HepG2 (cell line): ENCODE measurements around the gene TFCP2L1. TPM values are rescaled to one million over a fixed set of nuclear protein-coding genes. Genes with fewer than 3 reads are reported as not detected.
A peak's percentile ranks its signal among the peaks of the same experiment; 100 is the strongest.

ENCODE experiments used
- ATAC-seq: fragments of 200-7000 bp; cut with Tn5 transposase; 3 replicates; pipeline ENCODE4 v1.9.1; 2020; ENCODE audit warnings: mild to moderate bottlenecking, moderate library complexity
- BruUV-seq: library from RNA; stranded (reverse); fragments of 400-500 nt; replicated peaks from 2 replicates; lab custom pipeline; 2021; lab: Mats Ljungman, UMichigan
- CTCF ChIA-PET: fragments of 300-600 bp; formaldehyde crosslinking; extraction: SDS; loops from one replicate; lab custom pipeline; 2021; ENCODE audit warnings: low total read pairs, inconsistent platforms, low intra/inter-chr PET ratio; lab: Yijun Ruan, JAX
- POLR2A ChIA-PET: fragments of 350-600 bp; sonication (Branson Sonifier 250); formaldehyde crosslinking; loops from one replicate; lab custom pipeline; 2020; ENCODE audit warnings: antibody characterized with exemption, inconsistent platforms; lab: Yijun Ruan, JAX
- DNase-seq: peaks from one replicate; pipeline ENCODE4 v3.0.0-alpha.2; 2015; ENCODE audit warnings: low spot score
- FAIRE-seq: peaks from 3 replicates; lab custom pipeline; 2011; peaks lifted over from hg19 to GRCh38; lab: Jason Lieb, UNC
- H2AFZ ChIP-seq: one replicate; pipeline ENCODE4 v1.6.1; 2011; ENCODE audit warnings: low read length, inconsistent platforms
- H3K27ac ChIP-seq: fragments of 300-600 bp; 3 replicates; pipeline ENCODE4 v1.8.0; 2011; ENCODE audit warnings: mixed run types, mild to moderate bottlenecking, mixed read lengths, low read length, inconsistent platforms; ENCODE audit not compliant: insufficient read depth; ENCODE audit errors: extremely low read length
- H3K27me3 ChIP-seq, 2 experiments: fragments of 200-600 bp in 1 of 2; 2 replicates in 1 of 2; 3 replicates in 1 of 2; pipeline versions ENCODE4 v1.6.0 to v1.8.0; 2011; ENCODE audit warnings: low read length in 2 of 2, mild to moderate bottlenecking in 2 of 2, moderate library complexity in 2 of 2, inconsistent platforms in 1 of 2; ENCODE audit not compliant: insufficient read depth in 2 of 2, control insufficient read depth in 1 of 2
- H3K36me3 ChIP-seq, 2 experiments: fragments of 200-600 bp in 1 of 2; replicated peaks in 1 of 2; 2 replicates in 1 of 2; 3 replicates in 1 of 2; pipeline versions ENCODE4 v1.5.1 to v1.8.0; 2011; ENCODE audit warnings: low read length in 2 of 2, inconsistent platforms in 1 of 2; ENCODE audit not compliant: insufficient read depth in 2 of 2, control insufficient read depth in 1 of 2
- H3K4me1 ChIP-seq: 2 replicates; pipeline ENCODE4 v1.5.1; 2012; ENCODE audit warnings: low read length, inconsistent platforms; ENCODE audit not compliant: insufficient read depth
- H3K4me2 ChIP-seq: 2 replicates; pipeline ENCODE4 v1.6.0; 2011; ENCODE audit warnings: low read depth, low read length, inconsistent platforms
- H3K4me3 ChIP-seq, 3 experiments: fragments of 200-600 bp in 1 of 3; sonication (generic), shearing (Covaris generic) in 1 of 3; replicated peaks in 1 of 3; 2 replicates each; pipeline ENCODE4 v1.5.1; 2011 to 2016; ENCODE audit warnings: low read length in 3 of 3, inconsistent platforms in 2 of 3, low read depth in 2 of 3, mild to moderate bottlenecking in 2 of 3, control low read depth in 1 of 3, mixed read lengths in 1 of 3; ENCODE audit not compliant: insufficient read depth in 1 of 3
- H3K79me2 ChIP-seq: one replicate; pipeline ENCODE4 v1.6.1; 2011; ENCODE audit warnings: low read length, inconsistent platforms; ENCODE audit not compliant: insufficient read depth
- H3K9ac ChIP-seq: 2 replicates; pipeline ENCODE4 v1.6.0; 2011; ENCODE audit warnings: mild to moderate bottlenecking, low read depth, low read length, inconsistent platforms; ENCODE audit not compliant: insufficient read depth
- H3K9me3 ChIP-seq: 2 replicates; pipeline ENCODE4 v1.5.1; 2012; ENCODE audit warnings: mild to moderate bottlenecking, low read length
- H4K20me1 ChIP-seq: 2 replicates; pipeline ENCODE4 v1.6.0; 2011; ENCODE audit warnings: inconsistent platforms, mild to moderate bottlenecking, low read length, moderate library complexity; ENCODE audit not compliant: insufficient read depth
- CEBPB ChIP-seq: IDR thresholded peaks from 2 replicates; pipeline ENCODE4 v1.6.1; 2011; ENCODE audit warnings: low read depth, low read length, improper control_type of control experiment, borderline replicate concordance
- DNMT1 ChIP-seq: sonication (generic); formaldehyde crosslinking; IDR thresholded peaks from 2 replicates; pipeline ENCODE4 v1.5.1; 2020; ENCODE audit warnings: mild to moderate bottlenecking, missing genetic modification reagents
- HOXA9 ChIP-seq: sonication (generic); formaldehyde crosslinking; IDR thresholded peaks from 2 replicates; pipeline ENCODE4 v1.8.1; 2022; ENCODE audit warnings: missing genetic modification reagents, mild to moderate bottlenecking, moderate library complexity, borderline replicate concordance
- KLF13 ChIP-seq: sonication (generic); formaldehyde crosslinking; IDR thresholded peaks from 2 replicates; pipeline ENCODE4 v1.4.0; 2020; ENCODE audit warnings: mild to moderate bottlenecking, missing genetic modification reagents
- PAX8 ChIP-seq: sonication (generic); formaldehyde crosslinking; IDR thresholded peaks from 2 replicates; pipeline ENCODE4 v1.8.0; 2022; ENCODE audit warnings: mild to moderate bottlenecking, missing genetic modification reagents, borderline replicate concordance
- TEAD3 ChIP-seq: optimal IDR thresholded peaks from 2 replicates; pipeline ENCODE3; 2016; ENCODE audit warnings: borderline replicate concordance
- ZFP62 ChIP-seq: sonication (generic); formaldehyde crosslinking; IDR thresholded peaks from 2 replicates; pipeline ENCODE4 v1.4.0; 2020; ENCODE audit warnings: missing genetic modification reagents
- ZNF639 ChIP-seq: conservative IDR thresholded peaks from 2 replicates; pipeline ENCODE4 v1.6.1; 2018; ENCODE audit warnings: missing genetic modification reagents
- ZSCAN20 ChIP-seq: sonication (generic); formaldehyde crosslinking; IDR thresholded peaks from 2 replicates; pipeline ENCODE4 v1.4.0; 2020; ENCODE audit warnings: missing genetic modification reagents, mild to moderate bottlenecking, borderline replicate concordance
- WGBS: methylation state at CpG from one replicate; pipeline ENCODE4 v1.1.6; 2017; ENCODE audit warnings: low lambda C conversion rate; 5-methylcytosine and 5-hydroxymethylcytosine counted together
- in situ Hi-C: cut with HindIII; loops from 2 replicates; pipeline ENCODE4 v1.10.0; 2017; ENCODE audit warnings: low pct_unique_long_range_greater_than_20kb; ENCODE audit not compliant: extremely low pct_ligation_motif_present
- intact Hi-C: fragments of 100-400 bp; cut with micrococcal nuclease; formaldehyde crosslinking; loops from one replicate; pipeline ENCODE4 v1.10.0; 2022; ENCODE audit not compliant: unreplicated experiment
- polyA plus RNA-seq, 8 experiments: library from polyadenylated mRNA; depleted of rRNA in 3 of 8; stranded (reverse) in 7 of 8; unstranded in 1 of 8; fragments of >200 nt; fragmentation: Illumina TruSeq in 4 of 8; extraction: Trizol in 4 of 8; gene quantifications; 2 replicates each; pipeline versions ENCODE4 v1.2.1 to v1.2.3, GENCODE V29; 2011 to 2016; ENCODE audit warnings: low read depth in 4 of 8, missing spikeins in 1 of 8, mixed read lengths in 1 of 8; ENCODE audit not compliant: insufficient read depth in 1 of 8
- total RNA-seq, 5 experiments: library from RNA; depleted of rRNA; stranded (reverse); fragments of >200 nt; fragmentation: Illumina TruSeq; extraction: Trizol; gene quantifications; 2 replicates each; pipeline ENCODE4 v1.2.3, GENCODE V29; 2016; ENCODE audit warnings: low read depth in 1 of 5
- TF ChIP-seq, protein P1 (sequence below): sonication (generic); formaldehyde crosslinking; IDR thresholded peaks from 2 replicates; pipeline ENCODE4 v1.5.1; 2020; ENCODE audit warnings: missing genetic modification reagents, mild to moderate bottlenecking, borderline replicate concordance
- TF ChIP-seq, protein P2 (sequence below), 2 experiments: fragments of 450-650 bp in 1 of 2; sonication (generic) in 1 of 2; formaldehyde crosslinking; IDR thresholded peaks; 2 replicates each; pipeline versions ENCODE4 v1.5.0 to v1.8.0; 2020 to 2022; ENCODE audit warnings: mild to moderate bottlenecking in 1 of 2, missing genetic modification reagents in 1 of 2

TFCP2L1 gene
- total and polyA plus RNA-seq, 2 of the 13 experiments (the other 11 are each of a cell fraction or from before 2014, with no cell fraction given), result under 0.01 TPM; not detected in 1

DNA sequence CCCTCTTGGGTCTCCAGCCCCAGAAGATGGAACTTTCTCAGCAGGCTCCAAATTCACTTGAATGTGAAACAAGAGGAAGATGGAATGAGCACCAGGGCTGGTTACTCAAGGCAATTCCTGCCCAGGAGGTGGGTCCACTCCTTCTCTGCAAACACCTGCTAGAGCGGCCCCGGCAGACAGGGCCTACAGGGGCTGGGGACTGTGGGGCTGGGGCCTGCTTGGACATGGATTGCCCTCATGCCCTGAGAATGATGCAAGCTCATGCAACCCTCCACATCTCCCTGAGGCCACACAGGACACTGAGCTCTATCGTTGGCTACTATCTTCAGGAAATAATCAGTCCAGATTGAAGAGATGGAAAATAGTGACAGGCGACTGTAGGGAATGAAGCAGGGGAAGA, 39.1 kb downstream of the TFCP2L1 start:
- Histone ChIP-seq H3K79me2 (no peaks in the 10 kb centered on the region), H3K4me3 (no peak overlapping the region), H3K9me3 (no peaks in the 10 kb centered on the region), H3K27ac (no peak overlapping the region), H3K4me2 (no peak overlapping the region), H3K4me1 (no peaks in the 10 kb centered on the region), H2AFZ (no peak overlapping the region), H3K36me3 (no peaks in the 10 kb centered on the region), H3K27me3 (peaks cover 13 to 80% of the 10 kb centered on the region in 2 experiments; a peak in 4 of 5 replicates), H3K9ac (no peak overlapping the region), H4K20me1 (no peaks in the 10 kb centered on the region)
- no peak for TF ChIP-seq TEAD3
- TF ChIP-seq KLF13 (CRISPR knock-in tag), result no peak
- no peak for TF ChIP-seq ZNF639 (CRISPR knock-in tag)
- peak; percentile 23; the same call in 1 of the 2 replicates for TF ChIP-seq CEBPB
- TF ChIP-seq ZSCAN20 (CRISPR knock-in tag), result no peak
- no peak for TF ChIP-seq PAX8 (CRISPR knock-in tag)
- no peak for TF ChIP-seq HOXA9 (CRISPR knock-in tag)
- TF ChIP-seq, protein P1, sequence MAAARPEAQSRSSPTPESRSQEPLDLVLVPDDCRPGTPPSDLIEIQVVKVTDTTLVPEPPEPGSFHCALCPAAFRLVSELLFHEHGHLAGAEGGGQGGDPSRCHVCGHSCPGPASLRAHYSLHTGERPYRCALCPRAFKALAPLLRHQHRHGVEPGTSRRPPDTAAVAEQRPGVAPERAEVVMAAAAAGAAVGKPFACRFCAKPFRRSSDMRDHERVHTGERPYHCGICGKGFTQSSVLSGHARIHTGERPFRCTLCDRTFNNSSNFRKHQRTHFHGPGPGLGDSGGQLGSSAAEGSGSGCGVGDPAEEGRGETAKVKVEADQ (CRISPR knock-in tag), result no peak
- no peak for TF ChIP-seq ZFP62 (CRISPR knock-in tag)
- TF ChIP-seq, protein P2, sequence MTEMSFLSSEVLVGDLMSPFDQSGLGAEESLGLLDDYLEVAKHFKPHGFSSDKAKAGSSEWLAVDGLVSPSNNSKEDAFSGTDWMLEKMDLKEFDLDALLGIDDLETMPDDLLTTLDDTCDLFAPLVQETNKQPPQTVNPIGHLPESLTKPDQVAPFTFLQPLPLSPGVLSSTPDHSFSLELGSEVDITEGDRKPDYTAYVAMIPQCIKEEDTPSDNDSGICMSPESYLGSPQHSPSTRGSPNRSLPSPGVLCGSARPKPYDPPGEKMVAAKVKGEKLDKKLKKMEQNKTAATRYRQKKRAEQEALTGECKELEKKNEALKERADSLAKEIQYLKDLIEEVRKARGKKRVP (CRISPR knock-in tag; IDR thresholded peaks at IDR 0.05), result peak in 1 of 2 experiments; percentile 92; a peak in 2 of 4 replicates
- no peak for TF ChIP-seq DNMT1 (CRISPR knock-in tag)
- ATAC-seq (no peak; the same call in 2 of the 3 replicates), FAIRE-seq (no peak), DNase-seq (no peak)
- intact Hi-C loops, result no loop called here
- WGBS, result 12% methylated on average over 4 of the region's 4 CpGs
- no TSS peak for BruUV-seq
- in situ Hi-C loops, result no loop called here
- ChIA-PET POLR2A (no interaction called here), CTCF (no interaction called here)
